Skeletal muscle tissue (tissue), 4 donors: ENCODE results near the gene NEURL3. TPM values are rescaled to one million over a fixed set of nuclear protein-coding genes. Genes with fewer than 3 reads are reported as not detected.

Experiments
- H3K27ac ChIP-seq: one replicate; pipeline ENCODE4 v1.7.0; 2013; ENCODE audit warnings: mild to moderate bottlenecking, low read depth, low read length, inconsistent platforms
- H3K27me3 ChIP-seq, 3 donors: one replicate each; pipeline ENCODE4 v1.7.0; 2013; ENCODE audit warnings: low read length in 3 of 3; ENCODE audit not compliant: control insufficient read depth in 3 of 3, insufficient read depth in 3 of 3
- H3K36me3 ChIP-seq, 3 donors: one replicate each; pipeline ENCODE4 v1.7.0; 2013; ENCODE audit warnings: low read length in 3 of 3; ENCODE audit not compliant: control insufficient read depth in 3 of 3, insufficient read depth in 3 of 3
- H3K4me1 ChIP-seq, 3 donors: one replicate each; pipeline ENCODE4 v1.7.0; 2013; ENCODE audit warnings: low read length in 3 of 3, mild to moderate bottlenecking in 3 of 3; ENCODE audit not compliant: control insufficient read depth in 3 of 3, insufficient read depth in 3 of 3
- H3K4me3 ChIP-seq, 3 donors: one replicate each; pipeline ENCODE4 v1.7.0; 2013; ENCODE audit warnings: low read length in 3 of 3
- H3K9ac ChIP-seq, 3 donors: one replicate each; pipeline ENCODE4 v1.7.0; 2013; ENCODE audit warnings: low read length in 3 of 3, mild to moderate bottlenecking in 3 of 3, moderate library complexity in 2 of 3, low read depth in 1 of 3
- H3K9me3 ChIP-seq, 3 donors: one replicate each; pipeline ENCODE4 v1.7.0; 2013; ENCODE audit warnings: low read length in 3 of 3; ENCODE audit not compliant: control insufficient read depth in 3 of 3
- total RNA-seq: library from RNA; depleted of rRNA; stranded (reverse); fragments of >200 nt; gene quantifications from one replicate; pipeline ENCODE4 v1.2.3, GENCODE V29; 2014
- donor health status: Osteomylitis.

NEURL3 gene
- total RNA-seq, 1 donor from 2014 or later: not detected

DNA sequence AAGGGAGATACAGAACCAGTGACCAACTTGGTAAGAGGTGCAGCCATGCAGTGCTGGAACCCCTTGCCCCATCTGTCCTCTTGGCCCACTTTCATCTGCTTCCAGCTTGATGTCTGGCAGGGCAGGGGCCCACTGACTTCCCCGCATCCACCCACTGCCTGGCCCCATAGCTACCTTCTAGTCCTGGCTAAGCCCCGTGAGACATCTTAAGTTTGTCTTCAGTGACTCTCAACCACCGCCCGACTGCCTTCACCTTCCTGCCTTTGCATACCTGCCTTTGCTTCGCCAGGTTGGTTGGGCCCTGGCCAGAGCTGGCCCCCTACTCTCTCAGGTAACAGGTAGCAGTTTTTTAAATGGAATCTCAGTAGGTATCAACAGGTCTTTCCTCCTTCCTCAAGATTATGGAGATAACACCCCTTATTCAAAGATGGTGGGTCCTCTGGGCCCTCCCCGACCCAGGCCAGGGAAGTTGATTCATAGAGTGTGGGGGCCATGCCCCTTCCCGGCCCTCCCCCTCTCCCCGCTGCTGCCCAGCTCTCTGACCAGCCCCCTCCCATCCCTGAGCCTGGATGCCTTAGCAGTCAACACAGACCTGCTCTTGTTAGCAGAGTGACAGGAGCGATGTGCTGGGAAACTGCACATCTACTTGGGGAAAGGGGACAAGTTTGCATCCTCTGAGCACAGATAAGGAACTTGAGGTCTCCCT, 34.2 kb upstream of the NEURL3 start:
- H3K9me3 ChIP-seq: no peaks in the 10 kb centered on the region
- H3K27me3 ChIP-seq: no peaks in the 10 kb centered on the region
- H3K4me1 ChIP-seq: peaks cover 48 to 81% (median 54%) of the 10 kb centered on the region in 3 donors
- H3K27ac ChIP-seq: peak overlapping the region; percentile 97
- peak overlapping the region in 2 of 3 donors; percentile 19 to 95 for H3K9ac ChIP-seq
- peaks cover 0 to 9% (median 5%) of the 10 kb centered on the region in 3 donors for H3K36me3 ChIP-seq
- peak overlapping the region in 1 of 3 donors; percentile 90 for H3K4me3 ChIP-seq

GRCh38 chr2:96538487-96539214, 33.5 kb upstream of the NEURL3 start:
- Histone ChIP-seq H3K9me3 (no peaks in the 10 kb centered on the region), H3K27ac (peak overlapping the region; percentile 97), H3K36me3 (peaks cover 0 to 9% (median 5%) of the 10 kb centered on the region in 3 donors), H3K9ac (peak overlapping the region; percentile 79 to 95 (median 87)), H3K4me1 (peaks cover 55 to 88% (median 61%) of the 10 kb centered on the region in 3 donors), H3K27me3 (no peaks in the 10 kb centered on the region), H3K4me3 (peak overlapping the region; percentile 78 to 90 (median 84))

- no peaks in the 10 kb centered on the region for H3K9me3 ChIP-seq
- H3K4me1 ChIP-seq: peaks cover 62 to 88% (median 69%) of the 10 kb centered on the region in 3 donors
- H3K36me3 ChIP-seq: peaks cover 0 to 4% (median 2%) of the 10 kb centered on the region in 3 donors
- H3K27ac ChIP-seq: peak overlapping the region; percentile 97
- peak overlapping the region; percentile 79 to 95 (median 87) for H3K9ac ChIP-seq
- no peaks in the 10 kb centered on the region for H3K27me3 ChIP-seq
- peak overlapping the region; percentile 78 to 90 (median 84) for H3K4me3 ChIP-seq
Observed at GRCh38 chr2:96537734-96538486, 32.8 kb upstream of the NEURL3 start.

DNA sequence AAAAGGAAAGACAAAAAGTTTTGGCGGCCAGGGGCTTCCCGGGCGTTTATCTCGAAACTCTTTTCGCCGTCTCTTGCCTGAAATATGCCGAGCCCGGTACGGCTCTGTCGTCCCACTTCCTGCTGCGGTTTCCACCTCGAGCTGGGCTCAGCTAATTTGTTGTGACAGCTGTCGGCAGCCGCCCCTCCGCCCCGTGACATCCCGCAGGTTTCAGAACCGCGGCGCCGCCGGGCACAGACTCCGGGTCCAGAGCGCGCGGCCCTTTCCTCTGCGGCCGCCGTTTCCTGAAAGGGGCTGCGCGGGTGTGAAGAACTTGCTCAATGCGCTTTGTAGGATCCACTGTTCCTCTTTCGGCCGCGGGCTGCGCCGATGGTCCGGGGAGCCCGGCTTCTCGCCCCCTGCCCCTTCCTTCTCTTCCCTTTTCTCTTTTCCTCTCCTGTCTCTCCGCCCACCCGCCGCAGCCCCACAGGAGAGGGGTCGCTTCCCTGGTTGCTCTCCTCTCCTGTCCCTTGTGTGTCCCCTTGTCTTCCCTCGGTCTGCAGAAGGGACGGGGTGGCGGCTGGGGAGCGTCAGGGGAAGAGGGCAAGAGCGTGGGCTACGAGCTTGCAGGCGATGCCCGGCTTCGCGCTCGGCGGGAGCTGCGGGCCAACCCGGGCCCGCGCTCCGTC, 32.0 kb upstream of the NEURL3 start:
- Histone ChIP-seq H3K36me3 (no peaks in the 10 kb centered on the region), H3K27ac (peak overlapping the region; percentile 97), H3K4me1 (peaks cover 67 to 88% (median 70%) of the 10 kb centered on the region in 3 donors), H3K9ac (peak overlapping the region; percentile 79 to 95 (median 87)), H3K4me3 (peak overlapping the region; percentile 78 to 90 (median 84)), H3K9me3 (no peaks in the 10 kb centered on the region), H3K27me3 (no peaks in the 10 kb centered on the region)

- Histone ChIP-seq H3K9ac (peak within 1 kb of the TSS; percentile 79 to 95 (median 87)), H3K27me3 (no peaks in the 10 kb centered on the region), H3K27ac (peak within 1 kb of the TSS; percentile 97), H3K36me3 (no peaks in the 10 kb centered on the region), H3K9me3 (no peaks in the 10 kb centered on the region), H3K4me1 (peaks cover 66 to 86% (median 70%) of the 10 kb centered on the region in 3 donors), H3K4me3 (peak within 1 kb of the TSS; percentile 78 to 90 (median 84))
Observed at GRCh38 chr2:96536445-96537065, 31.4 kb upstream of the NEURL3 start, which contains the start of gene ARID5A. Gene ARID5A, plus strand, starts transcription at chr2:96536752. Its CDS starts 75 bp downstream, at chr2:96536827.

DNA sequence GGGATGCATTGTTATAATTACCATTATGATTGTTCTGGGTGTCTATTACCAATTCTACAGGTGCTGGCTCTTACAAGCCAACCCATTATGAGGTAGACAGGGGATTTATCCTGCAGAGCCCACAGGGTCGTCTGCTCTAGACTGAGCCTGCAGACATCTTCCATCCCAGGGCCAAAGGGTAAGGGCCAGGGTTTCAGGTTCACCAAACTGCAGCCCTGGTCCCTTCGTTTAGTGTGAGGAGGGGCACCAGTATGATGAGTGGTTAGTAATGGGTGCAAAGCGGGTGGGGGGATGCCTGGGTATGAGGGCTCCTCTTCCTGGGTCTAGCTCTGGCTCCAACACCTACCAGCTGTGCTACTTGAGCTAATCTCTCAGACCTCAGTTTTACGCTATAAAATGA, 30.2 kb upstream of the NEURL3 start:
- Histone ChIP-seq H3K36me3 (no peaks in the 10 kb centered on the region), H3K27me3 (no peaks in the 10 kb centered on the region), H3K9me3 (no peaks in the 10 kb centered on the region), H3K9ac (peak overlapping the region in 2 of 3 donors; percentile 69 to 70), H3K4me3 (no peak overlapping the region), H3K27ac (peak overlapping the region; percentile 97), H3K4me1 (peaks cover 68 to 88% (median 75%) of the 10 kb centered on the region in 3 donors)

- Histone ChIP-seq H3K27ac (peak overlapping the region; percentile 97), H3K9ac (peak overlapping the region in 2 of 3 donors; percentile 69 to 70), H3K4me1 (peaks cover 71 to 88% (median 79%) of the 10 kb centered on the region in 3 donors), H3K9me3 (no peaks in the 10 kb centered on the region), H3K4me3 (no peak overlapping the region), H3K36me3 (no peaks in the 10 kb centered on the region), H3K27me3 (no peaks in the 10 kb centered on the region)
Observed at GRCh38 chr2:96534701-96535181, 29.6 kb upstream of the NEURL3 start.

DNA sequence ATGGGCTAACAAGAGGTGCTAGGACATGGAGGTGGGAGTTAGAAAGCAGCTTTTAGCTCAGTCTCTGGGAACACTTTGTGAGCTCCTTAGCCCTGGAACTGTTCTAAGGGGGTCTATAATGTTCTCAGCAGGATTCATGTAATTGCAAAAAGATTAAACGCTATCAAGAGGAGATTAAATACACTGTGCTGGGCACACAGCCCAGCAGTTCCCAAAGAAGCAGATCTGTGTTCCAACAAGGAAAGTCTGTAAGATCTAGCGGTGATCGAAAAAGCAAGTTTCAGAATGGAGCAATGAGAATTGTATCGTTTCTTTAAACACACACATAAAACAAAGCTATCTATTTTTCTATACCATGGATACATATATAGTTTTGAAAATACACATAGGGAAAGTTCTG, 29.0 kb upstream of the NEURL3 start:
- H3K27me3 ChIP-seq: no peaks in the 10 kb centered on the region
- no peaks in the 10 kb centered on the region for H3K9me3 ChIP-seq
- peaks cover 74 to 88% (median 82%) of the 10 kb centered on the region in 3 donors for H3K4me1 ChIP-seq
- peak overlapping the region; percentile 69 to 82 (median 79) for H3K9ac ChIP-seq
- H3K27ac ChIP-seq: peak overlapping the region; percentile 97
- H3K4me3 ChIP-seq: peak overlapping the region in 1 of 3 donors; percentile 0
- no peaks in the 10 kb centered on the region for H3K36me3 ChIP-seq
